Adipocyte (in vitro differentiated cells): ENCODE data around the gene OSBPL3.
"Not testable (repeated sequence)": the region's sequence is repeated elsewhere in the genome, so short reads cannot be mapped to it uniquely, and the experiment has no call there.

Experiments used
- DNase-seq: peaks from one replicate; pipeline ENCODE4 v3.0.0-alpha.2; 2015; ENCODE audit warnings: low read depth
- H3K27me3 ChIP-seq: replicated peaks from 2 replicates; pipeline ENCODE4 v1.7.0; 2013; ENCODE audit warnings: mild to moderate bottlenecking, low read length, moderate library complexity; ENCODE audit not compliant: control insufficient read depth, insufficient read depth
- H3K36me3 ChIP-seq: 2 replicates; pipeline ENCODE4 v1.7.0; 2013; ENCODE audit warnings: low read length, mild to moderate bottlenecking, moderate library complexity; ENCODE audit not compliant: control insufficient read depth, insufficient read depth, severe bottlenecking
- H3K4me1 ChIP-seq: 2 replicates; pipeline ENCODE4 v1.7.0; 2013; ENCODE audit warnings: mild to moderate bottlenecking, low read length, moderate library complexity; ENCODE audit not compliant: control insufficient read depth, insufficient read depth
- H3K4me3 ChIP-seq: 2 replicates; pipeline ENCODE4 v1.7.0; 2013; ENCODE audit warnings: mild to moderate bottlenecking, low read length, moderate library complexity
- H3K9ac ChIP-seq: 2 replicates; pipeline ENCODE4 v1.7.0; 2013; ENCODE audit warnings: mild to moderate bottlenecking, low read length, moderate library complexity
- H3K9me3 ChIP-seq: 2 replicates; pipeline ENCODE4 v1.7.0; 2013; ENCODE audit warnings: mild to moderate bottlenecking, low read length, moderate library complexity; ENCODE audit not compliant: control insufficient read depth

OSBPL3 gene

DNA sequence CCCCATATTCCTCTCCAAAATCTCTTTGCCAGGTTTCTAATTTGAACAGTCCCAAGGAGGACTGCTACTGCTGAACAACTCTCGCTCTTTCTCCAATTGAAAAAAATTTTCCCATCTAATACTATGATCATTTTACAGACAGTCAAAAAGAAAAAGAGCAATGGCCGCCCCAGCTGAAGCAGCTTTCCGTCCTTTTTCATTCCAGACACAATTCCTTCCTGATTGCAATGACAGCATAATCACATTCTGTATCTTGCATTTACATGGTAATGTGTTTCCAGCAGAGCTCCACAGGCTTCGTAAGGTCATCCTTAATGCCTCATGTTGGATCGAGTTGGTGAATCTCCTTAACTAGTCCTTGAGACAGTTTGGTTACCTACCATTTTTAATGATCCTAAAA, 177.7 kb downstream of the OSBPL3 start:
- no peaks in the 10 kb centered on the region for H3K9me3 ChIP-seq
- peaks cover 27% of the 10 kb centered on the region for H3K36me3 ChIP-seq
- no peak for DNase-seq

DNA sequence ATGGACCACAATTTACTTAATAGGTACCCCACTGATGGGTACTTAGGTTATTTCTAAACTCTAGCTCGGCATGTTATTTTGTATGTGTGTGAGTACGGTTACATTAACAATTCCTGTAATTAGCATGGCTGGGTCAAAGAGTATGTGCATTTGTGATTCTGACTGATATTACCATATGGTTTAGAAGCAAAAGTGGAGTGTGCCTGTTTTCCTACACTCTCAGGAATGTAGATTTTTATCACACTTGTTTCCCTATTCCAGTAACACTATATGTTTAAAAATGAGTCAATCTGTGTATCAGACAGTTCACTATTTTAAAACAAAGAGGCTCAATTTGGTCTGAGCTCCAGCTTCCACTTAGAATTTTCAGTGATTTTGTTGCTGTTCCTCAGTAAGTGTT, 178.1 kb downstream of the OSBPL3 start:
- DNase-seq: peak; percentile 47
- H3K9ac ChIP-seq: no peak overlapping the region
- no peaks in the 10 kb centered on the region for H3K4me1 ChIP-seq
- no peaks in the 10 kb centered on the region for H3K9me3 ChIP-seq
- no peak overlapping the region for H3K4me3 ChIP-seq
- peaks cover 27% of the 10 kb centered on the region for H3K36me3 ChIP-seq
- H3K27me3 ChIP-seq: no peaks in the 10 kb centered on the region

More for the DNA sequence above, 177.7 kb downstream of the OSBPL3 start:
- Histone ChIP-seq H3K9ac (no peak overlapping the region), H3K27me3 (no peaks in the 10 kb centered on the region), H3K4me1 (no peaks in the 10 kb centered on the region), H3K4me3 (no peak overlapping the region)

DNA sequence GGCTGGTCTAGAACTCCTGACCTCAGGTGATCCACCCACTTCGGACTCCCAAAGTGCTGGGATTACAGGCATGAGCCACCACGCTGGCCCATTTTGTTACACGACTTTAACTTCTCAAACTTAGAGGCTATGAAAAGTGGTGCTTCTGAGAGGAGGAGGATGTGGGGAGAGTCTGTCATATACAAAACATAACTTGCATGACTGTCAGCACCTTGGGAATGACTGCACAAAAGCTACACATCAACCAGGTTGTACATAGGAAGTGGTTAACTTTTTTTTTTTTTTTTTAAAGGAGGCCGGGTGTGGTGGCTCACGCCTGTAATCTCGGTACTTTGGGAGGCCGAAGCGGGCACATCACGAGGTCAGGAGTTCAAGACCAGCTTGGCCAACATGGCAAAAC, 179.3 kb downstream of the OSBPL3 start:
- no peak for DNase-seq
- Histone ChIP-seq H3K36me3 (peaks cover 26% of the 10 kb centered on the region), H3K4me1 (no peaks in the 10 kb centered on the region), H3K9me3 (no peaks in the 10 kb centered on the region), H3K9ac (no peak overlapping the region), H3K4me3 (no peak overlapping the region), H3K27me3 (no peaks in the 10 kb centered on the region)

DNA sequence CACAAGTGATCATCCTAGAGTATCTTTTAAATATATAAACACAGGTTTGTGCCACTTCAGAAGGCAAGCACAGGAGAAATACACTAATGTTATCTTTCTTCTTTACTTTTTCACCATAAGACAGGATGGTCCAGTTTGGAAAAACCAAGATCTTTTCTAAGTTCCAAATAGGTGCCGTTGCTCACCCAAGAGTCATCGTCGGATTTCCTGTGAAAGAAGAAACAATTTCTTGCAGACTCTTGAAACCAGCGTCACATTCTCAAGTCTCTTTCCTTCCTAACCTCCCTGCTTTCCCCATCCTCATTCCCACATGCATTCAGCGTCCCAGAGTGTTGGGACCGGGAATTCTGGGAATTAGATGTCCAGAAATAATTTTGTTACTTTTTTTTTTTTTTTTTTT, 179.9 kb downstream of the OSBPL3 start:
- Histone ChIP-seq H3K4me3 (no peak overlapping the region), H3K4me1 (no peaks in the 10 kb centered on the region), H3K9me3 (no peaks in the 10 kb centered on the region), H3K27me3 (no peaks in the 10 kb centered on the region), H3K36me3 (peaks cover 24% of the 10 kb centered on the region), H3K9ac (no peak overlapping the region)
- DNase-seq: no peak

DNA sequence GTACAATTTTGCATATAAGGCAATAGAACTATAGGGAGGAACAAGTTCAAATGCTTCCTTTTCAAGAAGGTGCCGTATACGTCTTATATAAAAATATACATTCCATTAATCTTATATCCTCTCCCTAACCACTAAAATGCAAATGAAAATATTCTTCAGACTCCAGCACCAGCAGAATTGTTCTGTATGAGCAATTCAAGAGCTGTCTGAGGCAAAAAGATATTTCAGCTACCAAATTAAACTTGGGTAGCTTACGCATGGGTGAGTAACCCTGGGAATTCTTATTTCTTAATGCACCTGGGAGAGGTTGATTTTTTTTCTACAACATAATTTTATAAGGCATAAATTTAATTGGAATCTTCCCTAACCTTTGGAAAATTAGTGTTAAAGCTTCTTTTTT, 180.5 kb downstream of the OSBPL3 start:
- Histone ChIP-seq H3K36me3 (peaks cover 24% of the 10 kb centered on the region), H3K4me3 (no peak overlapping the region), H3K27me3 (no peaks in the 10 kb centered on the region), H3K9ac (no peak overlapping the region), H3K9me3 (no peaks in the 10 kb centered on the region), H3K4me1 (no peaks in the 10 kb centered on the region)
- DNase-seq: no peak

DNA sequence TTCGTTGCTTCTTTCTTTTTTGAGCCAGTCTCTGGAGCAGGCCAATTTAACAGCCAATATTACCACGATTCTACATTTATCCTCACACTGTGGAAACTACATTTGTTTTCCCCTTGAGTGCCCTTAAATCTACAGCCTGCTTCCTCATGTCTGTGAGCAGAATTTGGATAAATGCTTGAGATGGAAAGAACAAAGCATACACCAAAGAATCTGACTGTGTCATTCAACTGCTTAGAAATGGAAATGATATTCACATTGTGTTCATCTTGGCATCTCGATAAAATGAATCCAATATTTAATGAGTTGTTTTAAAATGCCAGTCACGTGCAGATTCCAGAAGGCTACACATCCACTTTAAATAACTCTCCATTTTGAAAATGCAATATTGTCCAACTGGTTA, 181.7 kb downstream of the OSBPL3 start:
- H3K9ac ChIP-seq: no peak overlapping the region
- no peaks in the 10 kb centered on the region for H3K4me1 ChIP-seq
- H3K9me3 ChIP-seq: no peaks in the 10 kb centered on the region
- no peak overlapping the region for H3K4me3 ChIP-seq
- no peaks in the 10 kb centered on the region for H3K27me3 ChIP-seq
- H3K36me3 ChIP-seq: peaks cover 16% of the 10 kb centered on the region
- no peak for DNase-seq

DNA sequence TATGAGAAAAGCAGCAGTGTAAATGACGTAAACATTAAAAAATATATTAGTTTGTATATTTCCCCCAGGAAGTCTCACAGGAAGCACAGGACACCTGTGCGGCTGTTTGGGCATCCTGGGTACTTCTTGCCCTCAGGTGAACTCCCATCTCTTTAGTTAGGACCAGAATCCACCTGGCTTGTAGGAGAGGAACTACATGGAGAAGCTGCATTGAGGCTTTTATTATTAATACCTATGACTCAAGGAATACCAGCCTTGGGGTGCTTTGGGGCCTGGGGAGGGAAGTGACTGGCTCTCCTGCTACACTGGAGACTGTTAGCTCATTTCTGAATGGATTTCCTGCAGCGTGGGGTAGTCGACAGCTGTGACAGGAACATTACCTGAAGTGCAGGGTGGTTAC, 182.7 kb downstream of the OSBPL3 start:
- Histone ChIP-seq H3K9ac (no peak overlapping the region), H3K9me3 (no peaks in the 10 kb centered on the region), H3K27me3 (no peaks in the 10 kb centered on the region), H3K36me3 (peaks cover 11% of the 10 kb centered on the region), H3K4me1 (no peaks in the 10 kb centered on the region), H3K4me3 (no peak overlapping the region)
- DNase-seq: no peak

DNA sequence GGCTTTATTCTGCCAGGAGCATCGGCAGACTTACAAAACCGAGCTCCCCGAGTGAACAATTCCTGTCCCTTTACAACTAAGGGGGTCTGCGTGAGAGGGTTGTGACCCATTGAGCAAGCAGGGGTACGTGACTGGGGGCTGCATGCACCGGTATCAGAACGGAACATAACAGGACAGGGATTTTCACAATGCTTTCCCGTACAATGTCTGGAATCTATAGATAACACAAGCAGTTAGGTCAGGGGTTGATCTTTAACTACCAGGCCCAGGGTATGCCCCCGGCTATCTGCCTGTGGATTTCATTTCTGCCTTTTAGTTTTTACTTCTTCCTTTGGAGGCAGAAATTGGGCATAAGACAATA, 184.6 kb downstream of the OSBPL3 start:
- H3K4me3 ChIP-seq: no peak overlapping the region
- DNase-seq: no peak
- no peaks in the 10 kb centered on the region for H3K27me3 ChIP-seq
- H3K9me3 ChIP-seq: no peaks in the 10 kb centered on the region
- no peaks in the 10 kb centered on the region for H3K36me3 ChIP-seq
- H3K9ac ChIP-seq: no peak overlapping the region
- no peaks in the 10 kb centered on the region for H3K4me1 ChIP-seq

DNA sequence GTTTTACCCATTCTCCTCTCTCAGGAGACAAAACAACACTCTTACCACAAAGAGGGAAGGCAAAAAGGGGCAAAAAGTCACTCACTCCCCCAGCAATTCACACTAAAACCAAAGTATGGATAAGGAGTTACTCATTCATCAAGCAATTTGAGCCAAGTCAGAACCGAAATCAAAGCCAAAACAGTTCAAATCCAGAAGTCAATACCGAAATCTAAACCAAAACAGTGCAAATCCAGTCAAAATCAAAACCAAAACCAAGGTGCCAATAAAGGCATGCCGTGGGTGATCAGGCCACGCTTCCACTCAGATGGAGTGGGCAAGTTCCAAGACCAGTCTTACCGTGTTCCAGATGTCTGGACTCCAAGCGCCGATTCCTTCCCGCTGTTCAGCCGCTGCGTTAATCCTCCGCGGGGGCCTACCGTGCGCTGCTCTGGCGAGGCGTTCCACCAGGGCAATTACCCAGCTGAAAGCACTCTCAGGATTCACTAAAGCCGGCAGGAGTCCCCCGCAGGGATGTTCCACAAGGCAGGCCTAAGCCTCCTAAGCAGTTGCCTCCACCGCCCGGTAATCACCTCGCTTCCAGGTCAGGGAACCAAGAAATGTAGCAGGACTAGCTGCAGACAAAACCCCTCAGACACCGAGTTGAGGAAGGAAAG, 185.1 kb downstream of the OSBPL3 start:
- H3K4me1 ChIP-seq, H3K9ac ChIP-seq, H3K4me3 ChIP-seq, H3K36me3 ChIP-seq, H3K9me3 ChIP-seq, H3K27me3 ChIP-seq, DNase-seq: not testable (repeated sequence)

DNA sequence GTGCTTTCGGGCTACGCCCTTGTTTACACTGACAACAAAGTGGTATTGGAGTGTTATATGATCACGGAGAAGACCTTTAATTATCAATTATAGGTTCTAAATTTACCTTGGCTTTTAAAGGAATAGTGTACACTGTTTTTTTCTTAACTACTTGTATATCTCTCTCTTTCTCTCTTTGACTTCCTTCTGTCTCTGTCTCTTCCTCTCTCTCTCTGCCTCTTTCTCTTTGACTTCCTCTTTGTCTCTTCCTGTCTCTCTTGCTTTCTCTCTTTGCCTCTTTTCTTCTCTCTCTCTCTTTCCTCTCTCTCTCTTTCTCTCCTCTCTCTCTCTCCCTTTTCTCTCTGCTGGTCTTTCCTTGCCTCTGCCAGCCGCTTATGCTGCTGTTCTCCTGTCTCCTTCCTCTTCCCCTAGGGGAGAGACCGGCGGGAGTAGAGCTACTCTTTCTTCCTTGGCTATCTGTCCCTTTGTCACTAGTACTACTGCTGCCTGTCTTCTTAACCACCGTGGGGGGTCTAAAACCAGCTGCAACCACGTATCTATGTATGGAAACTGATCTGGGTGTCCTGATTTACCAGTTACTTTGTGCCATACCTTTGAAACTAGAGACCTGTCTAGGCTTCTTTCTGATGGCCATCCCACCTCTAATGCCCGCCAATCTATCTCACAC, 185.9 kb downstream of the OSBPL3 start:
- Histone ChIP-seq H3K36me3 (no peaks in the 10 kb centered on the region), H3K4me3 (no peak overlapping the region), H3K9me3 (no peaks in the 10 kb centered on the region), H3K27me3 (no peaks in the 10 kb centered on the region), H3K4me1 (no peaks in the 10 kb centered on the region), H3K9ac (no peak overlapping the region)
- no peak for DNase-seq

DNA sequence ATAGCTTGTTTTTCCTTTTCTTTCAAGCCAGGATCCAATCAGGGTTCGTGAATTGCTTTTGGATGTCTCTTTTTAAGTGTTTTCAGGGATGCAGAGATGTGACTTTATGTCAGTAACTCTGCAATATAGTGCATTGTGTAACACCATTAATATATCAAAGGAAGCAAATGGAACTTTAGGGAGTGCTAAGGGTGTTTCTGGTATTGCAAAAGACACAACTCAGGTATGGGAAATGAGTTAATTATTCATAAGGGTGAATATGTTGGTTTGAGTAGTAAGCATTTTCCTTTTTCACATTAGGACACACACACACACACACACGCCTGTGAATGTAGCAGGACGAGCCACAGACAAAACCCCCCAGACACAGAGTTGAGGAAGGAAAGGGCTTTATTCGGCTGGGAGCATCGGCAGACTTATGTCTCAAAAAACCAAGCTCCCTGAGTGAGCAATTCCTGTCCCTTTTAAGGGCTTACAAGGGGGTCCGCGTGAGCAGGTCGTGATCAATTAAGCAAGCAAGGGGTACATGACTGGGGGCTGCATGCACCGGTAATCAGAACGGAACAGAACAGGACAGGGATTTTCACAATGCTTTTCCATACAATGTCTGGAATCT, 190.9 kb downstream of the OSBPL3 start:
- peaks cover 16% of the 10 kb centered on the region for H3K4me1 ChIP-seq
- no peak overlapping the region for H3K9ac ChIP-seq
- H3K27me3 ChIP-seq: no peaks in the 10 kb centered on the region
- H3K4me3 ChIP-seq: no peak overlapping the region
- H3K36me3 ChIP-seq: no peaks in the 10 kb centered on the region
- DNase-seq: no peak
- no peaks in the 10 kb centered on the region for H3K9me3 ChIP-seq
